Measurements from ENCODE around the gene MTUS2.

Gene MTUS2

GRCh38 chr13:28794396-28794795, 25.7 kb upstream of the MTUS2 start:
- no peak for ATAC-seq (ENCODE audit: insufficient read depth, low read depth)
- Histone ChIP-seq H3K4me2 (ENCODE audit: insufficient read depth, low read length) (no peak overlapping the region), H3K79me2 (ENCODE audit: insufficient read depth, low read length) (no peaks in the 10 kb centered on the region), H3K9me3 (ENCODE audit: insufficient read depth, low read length, severe bottlenecking) (no peaks in the 10 kb centered on the region), H3K27me3 (ENCODE audit: insufficient read depth, low read length, poor library complexity) (no peaks in the 10 kb centered on the region), H3K27ac (ENCODE audit: low read length) (no peak overlapping the region), H3K9ac (ENCODE audit: low read depth, low read length) (no peak overlapping the region), H3K4me1 (ENCODE audit: insufficient read depth, low read length) (peaks cover 8% of the 10 kb centered on the region), H3K36me3 (ENCODE audit: insufficient read depth, low read length) (no peaks in the 10 kb centered on the region), H2AFZ (ENCODE audit: low read depth, low read length) (no peak overlapping the region), H4K20me1 (ENCODE audit: insufficient read depth, low read length) (no peaks in the 10 kb centered on the region), H3K4me3 (ENCODE audit: low read depth in 1 of 2, low read length in 2 of 2) (no peak overlapping the region)
- TF ChIP-seq CTCF (IDR thresholded peaks at IDR 0.05; ENCODE audit: borderline replicate concordance, extremely low read depth, low read length, poor library complexity, severe bottlenecking): no peak
- no peak for TF ChIP-seq EZH2 (IDR thresholded peaks at IDR 0.05; ENCODE audit: borderline replicate concordance, low read depth, low read length, severe bottlenecking)
- DNase-seq: no peak

GRCh38 chr13:28796938-28797257, 23.2 kb upstream of the MTUS2 start:
- no peak for TF ChIP-seq CTCF (IDR thresholded peaks at IDR 0.05; ENCODE audit: borderline replicate concordance, extremely low read depth, low read length, poor library complexity, severe bottlenecking)
- no peak for TF ChIP-seq EZH2 (IDR thresholded peaks at IDR 0.05; ENCODE audit: borderline replicate concordance, low read depth, low read length, severe bottlenecking)
- 0 out of 2 replicates have a peak overlapping the region, but pooled peaks have one; percentile 49 for H3K4me2 ChIP-seq (ENCODE audit: insufficient read depth, low read length)

DNA sequence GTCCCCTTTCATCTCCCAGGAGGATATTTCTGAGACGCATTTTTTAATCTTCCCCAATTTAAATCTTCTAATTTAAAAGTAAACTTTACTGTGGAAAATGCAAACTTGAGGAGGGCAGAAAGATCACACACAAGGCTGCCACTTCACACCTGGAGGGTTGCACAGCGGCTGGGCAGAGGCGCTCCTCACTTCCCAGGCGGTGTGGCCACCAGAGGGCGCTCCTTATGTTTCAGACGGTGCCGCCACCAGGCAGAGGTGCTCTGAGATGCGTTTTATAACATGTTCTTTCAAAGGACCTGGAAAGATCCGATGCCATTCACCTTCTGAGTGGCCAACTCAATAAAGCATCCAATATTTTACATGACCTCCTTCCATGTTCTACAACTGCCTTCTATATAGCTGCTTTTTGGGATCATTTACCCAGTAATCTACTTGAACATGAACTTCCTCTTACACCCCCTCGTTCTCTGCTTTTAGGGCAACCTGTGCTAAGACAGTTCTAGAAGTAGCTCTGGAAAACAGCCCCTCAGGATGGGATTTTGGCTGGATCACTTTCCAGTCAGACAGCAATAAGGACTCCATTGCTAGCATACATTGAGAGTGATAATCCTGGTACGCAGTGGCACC, 14.8 kb upstream of the MTUS2 start:
- H3K9ac ChIP-seq (ENCODE audit: low read depth, low read length): no peak overlapping the region
- H3K36me3 ChIP-seq (ENCODE audit: insufficient read depth, low read length): no peaks in the 10 kb centered on the region
- no peaks in the 10 kb centered on the region for H3K79me2 ChIP-seq (ENCODE audit: insufficient read depth, low read length)
- ATAC-seq (ENCODE audit: insufficient read depth, low read depth) (no peak), DNase-seq (peak; percentile 43)
- peak; percentile 60 for TF ChIP-seq CTCF (IDR thresholded peaks at IDR 0.05; ENCODE audit: borderline replicate concordance, extremely low read depth, low read length, poor library complexity, severe bottlenecking)
- no peak for TF ChIP-seq EZH2 (IDR thresholded peaks at IDR 0.05; ENCODE audit: borderline replicate concordance, low read depth, low read length, severe bottlenecking)
- H3K27me3 ChIP-seq (ENCODE audit: insufficient read depth, low read length, poor library complexity): no peaks in the 10 kb centered on the region
- H3K27ac ChIP-seq (ENCODE audit: low read length): no peak overlapping the region
- H4K20me1 ChIP-seq (ENCODE audit: insufficient read depth, low read length): no peaks in the 10 kb centered on the region
- H3K4me1 ChIP-seq (ENCODE audit: insufficient read depth, low read length): no peaks in the 10 kb centered on the region
- peaks cover 22% of the 10 kb centered on the region for H3K9me3 ChIP-seq (ENCODE audit: insufficient read depth, low read length, severe bottlenecking)
- H2AFZ ChIP-seq (ENCODE audit: low read depth, low read length): no peak overlapping the region
- H3K4me2 ChIP-seq (ENCODE audit: insufficient read depth, low read length): no peak overlapping the region
- H3K4me3 ChIP-seq (ENCODE audit: low read depth in 1 of 2, low read length in 2 of 2): no peak overlapping the region

More at GRCh38 chr13:28796938-28797257, 23.2 kb upstream of the MTUS2 start:
- Histone ChIP-seq H3K27ac (ENCODE audit: low read length) (0 out of 2 replicates have a peak overlapping the region, but pooled peaks have one; percentile 2), H3K9me3 (ENCODE audit: insufficient read depth, low read length, severe bottlenecking) (no peaks in the 10 kb centered on the region), H3K4me1 (ENCODE audit: insufficient read depth, low read length) (peaks cover 8% of the 10 kb centered on the region), H2AFZ (ENCODE audit: low read depth, low read length) (peak overlapping the region; percentile 15; the same call in 1 of the 2 replicates), H3K4me3 (ENCODE audit: low read depth in 1 of 2, low read length in 2 of 2) (no peak overlapping the region), H3K9ac (ENCODE audit: low read depth, low read length) (no peak overlapping the region), H3K27me3 (ENCODE audit: insufficient read depth, low read length, poor library complexity) (no peaks in the 10 kb centered on the region), H3K36me3 (ENCODE audit: insufficient read depth, low read length) (no peaks in the 10 kb centered on the region), H4K20me1 (ENCODE audit: insufficient read depth, low read length) (no peaks in the 10 kb centered on the region), H3K79me2 (ENCODE audit: insufficient read depth, low read length) (no peaks in the 10 kb centered on the region)
- no peak for DNase-seq
- ATAC-seq (ENCODE audit: insufficient read depth, low read depth): peak; percentile 35; the same call in 1 of the 3 replicates

All from DND-41 (cell line).